IMR-90 (cell line): Measurements from ENCODE around the gene REPIN1. TPM values are rescaled to one million over a fixed set of nuclear protein-coding genes. Genes with fewer than 3 reads are reported as not detected.

Source experiments
- ATAC-seq: fragments of 200-7000 bp; cut with Tn5 transposase; 2 replicates; pipeline ENCODE4 v1.9.1; 2020; ENCODE audit warnings: low read depth, mild to moderate bottlenecking, moderate library complexity
- BruUV-seq: library from RNA; stranded (reverse); fragments of 400-500 nt; replicated peaks from 2 replicates; lab custom pipeline; 2021; lab: Mats Ljungman, UMichigan
- CTCF ChIA-PET: fragments of 300-600 bp; formaldehyde crosslinking; extraction: SDS; loops from one replicate; lab custom pipeline; 2021; ENCODE audit warnings: antibody characterized with exemption; lab: Yijun Ruan, JAX
- POLR2A ChIA-PET: fragments of 300-600 bp; sonication (Branson Sonifier 250); formaldehyde crosslinking; loops from one replicate; lab custom pipeline; 2022; ENCODE audit warnings: antibody characterized with exemption; ENCODE audit not compliant: unreplicated experiment; lab: Charles Lee
- DNase-seq: peaks from one replicate; pipeline ENCODE4 v3.0.0; 2013
- H2AFZ ChIP-seq: replicated peaks from 2 replicates; pipeline ENCODE3; 2013; ENCODE audit warnings: low read length, mild to moderate bottlenecking; ENCODE audit not compliant: poor library complexity
- H2AK5ac ChIP-seq: 2 replicates; pipeline ENCODE4 v1.6.1; 2013; ENCODE audit warnings: low read depth, low read length, inconsistent platforms
- H2AK9ac ChIP-seq: replicated peaks from 2 replicates; pipeline ENCODE3; 2013; ENCODE audit warnings: mild to moderate bottlenecking, low read depth, low read length, moderate library complexity; ENCODE audit not compliant: poor library complexity
- H2BK120ac ChIP-seq: 2 replicates; pipeline ENCODE4 v1.6.1; 2013; ENCODE audit warnings: low read depth, low read length, inconsistent platforms
- H2BK15ac ChIP-seq: 3 replicates; pipeline ENCODE4 v1.6.1; 2013; ENCODE audit warnings: low read depth, low read length, inconsistent platforms
- H2BK20ac ChIP-seq: 2 replicates; pipeline ENCODE4 v1.6.1; 2013; ENCODE audit warnings: low read depth, mild to moderate bottlenecking, inconsistent platforms, low read length, moderate library complexity
- H2BK5ac ChIP-seq: 2 replicates; pipeline ENCODE4 v1.6.1; 2013; ENCODE audit warnings: mild to moderate bottlenecking, low read depth, low read length, inconsistent platforms; ENCODE audit not compliant: poor library complexity, severe bottlenecking
- H3K14ac ChIP-seq: replicated peaks from 2 replicates; pipeline ENCODE4 v1.6.1; 2013; ENCODE audit warnings: low read depth, low read length, inconsistent platforms
- H3K18ac ChIP-seq: 2 replicates; pipeline ENCODE4 v1.6.1; 2013; ENCODE audit warnings: low read depth, low read length, control low read depth
- H3K23ac ChIP-seq: 2 replicates; pipeline ENCODE4 v1.6.1; 2013; ENCODE audit warnings: low read depth, low read length, inconsistent platforms
- H3K27ac ChIP-seq: 2 replicates; pipeline ENCODE4 v1.5.1; 2013; ENCODE audit warnings: mild to moderate bottlenecking, control low read depth, low read length; ENCODE audit not compliant: insufficient read depth
- H3K27me3 ChIP-seq: 2 replicates; pipeline ENCODE4 v1.6.1; 2013; ENCODE audit warnings: low read length; ENCODE audit not compliant: control insufficient read depth, insufficient read depth
- H3K36me3 ChIP-seq: 2 replicates; pipeline ENCODE4 v1.6.1; 2013; ENCODE audit warnings: low read length, mixed read lengths; ENCODE audit not compliant: control insufficient read depth, insufficient read depth
- H3K4ac ChIP-seq: 2 replicates; pipeline ENCODE4 v1.6.1; 2013; ENCODE audit warnings: low read depth, low read length, inconsistent platforms
- H3K4me1 ChIP-seq: 2 replicates; pipeline ENCODE4 v1.6.1; 2013; ENCODE audit warnings: low read length, mixed read lengths; ENCODE audit not compliant: control insufficient read depth, insufficient read depth
- H3K4me2 ChIP-seq: 2 replicates; pipeline ENCODE4 v1.6.1; 2013; ENCODE audit warnings: low read depth, mild to moderate bottlenecking, control low read depth, low read length, moderate library complexity
- H3K4me3 ChIP-seq: 2 replicates; pipeline ENCODE4 v1.5.1; 2013; ENCODE audit warnings: low read depth, mild to moderate bottlenecking, control low read depth, low read length, moderate library complexity; ENCODE audit not compliant: insufficient read depth
- H3K56ac ChIP-seq: 2 replicates; pipeline ENCODE4 v1.6.1; 2013; ENCODE audit warnings: low read length, inconsistent platforms; ENCODE audit not compliant: insufficient read depth; ENCODE audit errors: extremely low read depth
- H3K79me1 ChIP-seq, 2 experiments: 2 replicates each; pipeline ENCODE4 v1.6.1; 2013; ENCODE audit warnings: low read length in 2 of 2, inconsistent platforms in 1 of 2, low read depth in 1 of 2
- H3K9ac ChIP-seq: 2 replicates; pipeline ENCODE4 v1.6.1; 2013; ENCODE audit warnings: low read depth, low read length, control low read depth
- H3K9me1 ChIP-seq: 2 replicates; pipeline ENCODE4 v1.6.1; 2013; ENCODE audit warnings: low read length, inconsistent platforms; ENCODE audit not compliant: insufficient read depth
- H3K9me3 ChIP-seq: 2 replicates; pipeline ENCODE4 v1.6.1; 2013; ENCODE audit warnings: low read length; ENCODE audit not compliant: control insufficient read depth, insufficient read depth
- H4K20me1 ChIP-seq: 2 replicates; pipeline ENCODE4 v1.6.1; 2013; ENCODE audit warnings: low read length, inconsistent platforms; ENCODE audit not compliant: insufficient read depth
- H4K5ac ChIP-seq: 2 replicates; pipeline ENCODE4 v1.6.1; 2013; ENCODE audit warnings: mild to moderate bottlenecking, low read depth, low read length, control low read depth
- H4K8ac ChIP-seq, 2 experiments: 2 replicates each; pipeline ENCODE4 v1.6.1; 2013; ENCODE audit warnings: low read depth in 2 of 2, low read length in 2 of 2, control low read depth in 1 of 2, inconsistent platforms in 1 of 2
- H4K91ac ChIP-seq: 2 replicates; pipeline ENCODE4 v1.6.1; 2013; ENCODE audit warnings: low read depth, low read length, inconsistent platforms; ENCODE audit not compliant: insufficient read depth
- CHD1 ChIP-seq: IDR thresholded peaks from 2 replicates; pipeline ENCODE4 v1.6.1; 2012; ENCODE audit warnings: low read depth, low read length, improper control_type of control experiment
- ELK1 ChIP-seq: fragments of 150-350 bp; IDR thresholded peaks from 2 replicates; pipeline ENCODE4 v1.6.1; 2016; ENCODE audit warnings: low read depth, mild to moderate bottlenecking, low read length, moderate library complexity, borderline replicate concordance
- FOS ChIP-seq: fragments of 150-350 bp; IDR thresholded peaks from 2 replicates; pipeline ENCODE4 v1.6.1; 2016; ENCODE audit warnings: low read depth, low read length
- MAZ ChIP-seq: IDR thresholded peaks from 2 replicates; pipeline ENCODE4 v1.6.1; 2012; ENCODE audit warnings: low read depth, mild to moderate bottlenecking, low read length, improper control_type of control experiment, moderate library complexity, borderline replicate concordance
- RAD21 ChIP-seq: IDR thresholded peaks from 2 replicates; pipeline ENCODE4 v1.6.1; 2012; ENCODE audit warnings: low read length, improper control_type of control experiment
- SMC3 ChIP-seq: fragments of 150-350 bp; IDR thresholded peaks from 2 replicates; pipeline ENCODE4 v1.6.1; 2016; ENCODE audit warnings: low read depth, mild to moderate bottlenecking, antibody characterized with exemption, low read length, moderate library complexity
- WGBS, 2 experiments: methylation state at CpG; one replicate each; pipeline versions ENCODE4 v1.1.5 to v1.1.7; 2013; ENCODE audit warnings: missing lambda C conversion rate in 2 of 2; ENCODE audit not compliant: insufficient read length in 1 of 2; ENCODE audit errors: extremely low coverage in 2 of 2; 5-methylcytosine and 5-hydroxymethylcytosine counted together
- dilution Hi-C: fragments of 300-500 bp; cut with HindIII; formaldehyde crosslinking; loops from one replicate; pipeline ENCODE4 v1.14.3; 2018; ENCODE audit warnings: low sequenced_read_pairs; ENCODE audit not compliant: unreplicated experiment
- in situ Hi-C: fragments of 300-500 bp; cut with MboI; formaldehyde crosslinking; loops from 3 replicates; pipeline ENCODE4 v1.14.3; 2019; ENCODE audit warnings: low sequenced_read_pairs, inconsistent platforms, mixed read lengths
- intact Hi-C: fragments of 100-400 bp; cut with micrococcal nuclease; formaldehyde crosslinking; loops from 2 replicates; pipeline ENCODE4 v1.10.0; 2022
- polyA plus RNA-seq, 3 experiments: library from polyadenylated mRNA; depleted of rRNA; stranded (reverse); fragments of >200 nt; gene quantifications; 2 replicates each; pipeline ENCODE4 v1.2.3, GENCODE V29; 2012; ENCODE audit warnings: low replicate concordance in 1 of 3
- total RNA-seq: library from RNA; depleted of rRNA; stranded (reverse); fragments of >200 nt; gene quantifications from 2 replicates; pipeline ENCODE4 v1.2.3, GENCODE V29; 2012

Gene REPIN1
- total and polyA plus RNA-seq, 2 of the 4 experiments (the other 2 are of a cell fraction): 19.4 to 50.6 TPM

GRCh38 chr7:150404172-150404804, 35.7 kb downstream of the REPIN1 start:
- H2AFZ ChIP-seq: peak overlapping the region; percentile 94
- no peak overlapping the region for H2BK20ac ChIP-seq
- ChIA-PET CTCF (interaction anchor here (0.8 kb wide), 1 partner anchor 69 kb away, joined by 3 read pairs; no protein-coding TSS in a partner anchor), POLR2A (no interaction called here)
- peaks cover 25% of the 10 kb centered on the region for H3K4me1 ChIP-seq
- H3K4me3 ChIP-seq: peak overlapping the region; percentile 61
- peaks cover 0 to 27% of the 10 kb centered on the region in 2 experiments; a peak in 3 of 4 replicates for H3K79me1 ChIP-seq
- no peaks in the 10 kb centered on the region for H4K20me1 ChIP-seq
- no peaks in the 10 kb centered on the region for H3K9me3 ChIP-seq
- WGBS, 2 experiments: 60% methylated on average over 1 of the region's 16 CpGs; no CpG with 5 or more reads in 1 of the 2 experiments
- intact Hi-C loops: no loop called here
- H2AK9ac ChIP-seq: peak overlapping the region; percentile 86
- H3K9ac ChIP-seq: peak overlapping the region; percentile 81
- H2BK120ac ChIP-seq: no peak overlapping the region
- H2BK5ac ChIP-seq: peak overlapping the region; percentile 36
- H3K18ac ChIP-seq: peak overlapping the region; percentile 22
- H2AK5ac ChIP-seq: peak overlapping the region; percentile 91
- DNase-seq (no peak), ATAC-seq (no peak)
- peak overlapping the region; percentile 76 for H4K5ac ChIP-seq
- H2BK15ac ChIP-seq: peak overlapping the region; percentile 15; the same call in 1 of the 3 replicates
- dilution Hi-C loops: no loop called here
- H3K27ac ChIP-seq: peak overlapping the region; percentile 79
- H3K9me1 ChIP-seq: peaks cover 20% of the 10 kb centered on the region
- H3K4ac ChIP-seq: peak overlapping the region; percentile 87
- H3K14ac ChIP-seq: peak overlapping the region; percentile 78
- TF ChIP-seq CHD1: no peak
- no peak for TF ChIP-seq MAZ
- TF ChIP-seq RAD21: no peak
- TF ChIP-seq SMC3: no peak
- no peak for TF ChIP-seq ELK1
- no peak for TF ChIP-seq FOS
- H4K91ac ChIP-seq: peak overlapping the region; percentile 62
- peak overlapping the region; percentile 21; the same call in 1 of the 2 replicates for H3K23ac ChIP-seq
- in situ Hi-C loops: loop anchor here (25.0 kb wide), 2 partner anchors 542 to 583 kb away; partner anchors contain the start of genes ATP6V0E2, KCNH2 and NOS3
- peak overlapping the region; percentile 57; the same call in 1 of the 2 replicates for H3K56ac ChIP-seq
- H3K36me3 ChIP-seq: no peaks in the 10 kb centered on the region
- H4K8ac ChIP-seq: peak overlapping the region; percentile 95 to 96
- peak overlapping the region; percentile 92 for H3K4me2 ChIP-seq
- BruUV-seq: no TSS peak
- H3K27me3 ChIP-seq: no peaks in the 10 kb centered on the region
